GM10248 (cell line): Measurements from ENCODE around the gene ARID3A.

ENCODE experiments used
- CTCF ChIA-PET: fragments of 300-600 bp; sonication (Branson Sonifier 250); formaldehyde crosslinking; extraction: SDS; loops from one replicate; lab custom pipeline; 2021; ENCODE audit warnings: antibody characterized with exemption; lab: Yijun Ruan, JAX
- POLR2A ChIA-PET: fragments of 350-650 bp; sonication (Branson Sonifier 250); formaldehyde crosslinking; extraction: SDS; loops from one replicate; lab custom pipeline; 2020; ENCODE audit warnings: antibody characterized with exemption; lab: Yijun Ruan, JAX
- DNase-seq: peaks from one replicate; pipeline ENCODE4 v3.0.0; 2012; ENCODE audit errors: extremely low spot score
- TF ChIP-seq, protein P1 (sequence below): IDR thresholded peaks from 2 replicates; pipeline ENCODE4 v1.5.1; 2012; ENCODE audit warnings: mild to moderate bottlenecking, low read depth; ENCODE audit errors: extremely low read depth, missing control alignments, control extremely low read depth

The ARID3A gene

DNA sequence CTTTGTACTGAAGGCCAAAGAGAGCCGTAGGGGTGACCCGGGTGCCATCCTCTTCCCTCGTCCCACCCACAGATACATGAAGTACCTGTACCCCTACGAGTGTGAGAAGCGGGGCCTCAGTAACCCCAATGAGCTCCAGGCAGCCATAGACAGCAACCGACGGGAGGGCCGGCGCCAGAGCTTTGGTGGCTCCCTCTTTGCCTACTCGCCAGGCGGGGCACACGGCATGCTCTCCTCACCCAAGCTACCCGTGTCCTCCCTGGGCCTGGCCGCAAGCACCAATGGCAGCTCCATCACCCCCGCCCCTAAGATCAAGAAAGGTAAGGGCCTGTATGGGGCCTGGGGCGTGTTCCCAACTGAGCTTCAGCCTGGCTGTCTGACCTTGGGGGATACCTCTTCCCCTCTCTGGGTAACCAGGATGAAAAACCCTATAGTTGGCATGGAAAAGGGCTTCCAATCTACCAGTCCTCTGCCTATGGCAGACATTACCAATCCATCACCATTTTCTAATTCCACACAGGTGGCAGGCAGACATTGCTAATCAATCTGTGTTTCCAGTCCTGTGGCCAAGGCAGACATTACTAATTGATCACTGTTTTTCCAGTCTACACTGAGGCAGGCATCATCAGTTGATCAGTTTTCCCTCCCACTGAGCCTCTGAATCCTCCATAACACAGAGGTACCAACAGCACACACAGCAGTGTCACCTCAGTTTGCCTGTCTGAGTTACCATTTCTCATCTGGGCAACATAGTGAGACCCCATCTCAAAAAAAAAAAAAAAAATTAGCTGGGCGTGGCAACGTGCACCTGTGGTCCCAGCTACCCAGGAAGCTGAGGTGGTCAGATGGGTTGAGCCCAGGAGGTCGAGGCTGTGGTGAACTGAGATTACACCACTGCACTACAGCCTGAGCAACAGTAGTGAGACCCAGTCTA is 39.2 kb downstream of the ARID3A start:
- CTCF ChIA-PET, result interaction anchor here (0.6 to 1.4 kb wide), 4 partner anchors 10 to 42 kb away, joined by 3 read pairs; no protein-coding TSS in a partner anchor
- POLR2A ChIA-PET, result interaction anchor here (0.6 to 0.8 kb wide), 2 partner anchors 8 to 16 kb away, joined by 4 read pairs; no protein-coding TSS in a partner anchor
- DNase-seq, result no peak
- TF ChIP-seq, protein P1, sequence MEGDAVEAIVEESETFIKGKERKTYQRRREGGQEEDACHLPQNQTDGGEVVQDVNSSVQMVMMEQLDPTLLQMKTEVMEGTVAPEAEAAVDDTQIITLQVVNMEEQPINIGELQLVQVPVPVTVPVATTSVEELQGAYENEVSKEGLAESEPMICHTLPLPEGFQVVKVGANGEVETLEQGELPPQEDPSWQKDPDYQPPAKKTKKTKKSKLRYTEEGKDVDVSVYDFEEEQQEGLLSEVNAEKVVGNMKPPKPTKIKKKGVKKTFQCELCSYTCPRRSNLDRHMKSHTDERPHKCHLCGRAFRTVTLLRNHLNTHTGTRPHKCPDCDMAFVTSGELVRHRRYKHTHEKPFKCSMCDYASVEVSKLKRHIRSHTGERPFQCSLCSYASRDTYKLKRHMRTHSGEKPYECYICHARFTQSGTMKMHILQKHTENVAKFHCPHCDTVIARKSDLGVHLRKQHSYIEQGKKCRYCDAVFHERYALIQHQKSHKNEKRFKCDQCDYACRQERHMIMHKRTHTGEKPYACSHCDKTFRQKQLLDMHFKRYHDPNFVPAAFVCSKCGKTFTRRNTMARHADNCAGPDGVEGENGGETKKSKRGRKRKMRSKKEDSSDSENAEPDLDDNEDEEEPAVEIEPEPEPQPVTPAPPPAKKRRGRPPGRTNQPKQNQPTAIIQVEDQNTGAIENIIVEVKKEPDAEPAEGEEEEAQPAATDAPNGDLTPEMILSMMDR, result no peak

DNA sequence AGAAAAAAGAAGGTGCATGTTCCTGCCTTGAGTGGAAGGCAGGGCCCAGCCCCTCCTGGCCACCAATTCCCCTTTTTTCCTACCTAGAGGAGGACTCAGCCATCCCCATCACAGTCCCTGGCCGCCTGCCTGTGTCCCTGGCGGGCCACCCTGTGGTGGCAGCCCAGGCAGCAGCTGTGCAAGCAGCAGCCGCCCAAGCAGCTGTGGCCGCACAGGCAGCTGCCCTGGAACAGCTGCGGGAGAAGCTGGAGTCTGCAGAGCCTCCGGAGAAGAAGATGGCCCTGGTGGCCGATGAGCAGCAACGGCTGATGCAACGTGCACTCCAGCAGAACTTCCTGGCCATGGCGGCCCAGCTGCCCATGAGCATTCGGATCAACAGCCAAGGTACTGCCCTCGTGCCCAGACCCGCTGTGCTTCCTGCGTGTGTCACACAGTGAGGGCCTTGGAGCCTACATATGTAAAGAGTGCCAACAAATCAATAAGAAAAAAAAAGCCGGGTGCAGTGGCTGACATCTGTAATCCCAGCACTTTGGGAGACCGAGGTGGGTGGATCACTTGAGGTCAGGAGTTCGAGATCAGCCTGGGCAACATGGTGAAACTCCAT is 40.8 kb downstream of the ARID3A start:
- TF ChIP-seq, protein P1, result no peak
- no peak for DNase-seq
- ChIA-PET CTCF (interaction anchor here (0.9 to 1.8 kb wide), 2 partner anchors 15 to 34 kb away, joined by 3 read pairs; no protein-coding TSS in a partner anchor), POLR2A (interaction anchor here (0.7 kb wide), 1 partner anchor 141 kb away, joined by 5 read pairs; no protein-coding TSS in a partner anchor)

DNA sequence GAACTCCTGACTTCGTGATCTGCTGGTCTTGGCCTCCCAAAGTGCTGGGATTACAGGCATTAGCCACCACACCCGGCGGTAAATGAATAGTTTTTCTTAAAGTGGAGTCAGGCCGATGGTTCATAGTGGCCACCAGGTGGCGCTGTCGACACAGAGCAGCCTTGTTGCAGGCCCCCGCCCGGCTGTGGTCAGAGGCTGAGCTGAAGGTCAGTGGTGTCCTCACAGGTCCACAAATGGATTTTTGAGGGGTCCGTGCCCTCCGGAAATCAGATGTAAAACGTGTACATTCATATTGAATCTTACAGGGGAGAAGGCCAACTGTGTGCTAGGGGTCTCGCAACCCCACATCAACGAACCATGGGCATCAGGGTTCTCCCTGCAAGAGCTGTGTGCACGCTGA is 44.9 kb downstream of the ARID3A start:
- POLR2A ChIA-PET, result no interaction called here
- DNase-seq, result no peak
- TF ChIP-seq, protein P1, result peak; percentile 50
- CTCF ChIA-PET, result interaction anchor here (0.8 to 2.3 kb wide), 9 partner anchors 11 to 107 kb away, joined by 3 to 9 read pairs (median 3); partner anchors contain the start of genes RNU6-9 and WDR18

DNA sequence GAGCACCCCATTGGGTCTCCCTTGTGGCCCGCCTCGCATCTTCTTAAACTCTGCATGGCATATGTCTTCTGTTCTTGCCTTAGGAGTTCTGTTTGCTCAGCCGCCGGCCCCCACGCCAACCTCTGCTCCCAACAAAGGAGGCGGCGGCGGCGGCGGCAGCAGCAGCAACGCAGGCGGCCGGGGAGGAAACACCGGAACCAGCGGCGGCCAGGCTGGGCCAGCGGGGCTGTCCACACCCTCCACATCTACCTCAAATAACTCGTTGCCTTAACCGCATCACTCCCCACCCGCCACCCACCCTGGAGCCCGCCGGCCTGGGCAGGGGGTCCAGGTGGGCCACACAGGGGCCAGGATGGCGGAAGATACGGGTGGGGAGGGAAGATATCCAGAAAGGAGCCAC is 46.0 kb downstream of the ARID3A start:
- CTCF ChIA-PET, result interaction anchor here (0.8 to 2.3 kb wide), 8 partner anchors 10 to 108 kb away, joined by 3 to 9 read pairs (median 3); partner anchors contain the start of genes RNU6-9 and WDR18
- TF ChIP-seq, protein P1, result no peak
- DNase-seq, result no peak
- POLR2A ChIA-PET, result no interaction called here

DNA sequence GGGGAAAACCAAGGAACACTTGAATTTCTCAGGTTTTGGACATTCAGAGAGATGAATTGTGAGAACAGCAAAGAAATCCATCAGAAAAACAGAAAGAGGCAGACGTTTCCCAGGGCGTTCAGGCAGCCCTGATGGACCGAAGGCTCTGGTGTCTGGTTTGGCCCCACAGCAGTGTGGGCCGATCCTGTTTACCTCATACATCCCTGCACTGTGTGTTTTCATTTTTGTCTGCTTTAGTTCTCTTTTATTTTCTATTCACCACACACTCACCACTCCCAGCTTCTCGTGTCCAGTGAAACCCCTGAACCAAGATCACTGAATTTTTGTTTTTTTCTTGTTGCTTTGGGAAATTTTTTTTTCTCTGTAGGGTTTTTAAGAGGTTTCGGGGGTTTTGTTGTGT is 46.4 kb downstream of the ARID3A start:
- DNase-seq, result no peak
- ChIA-PET CTCF (interaction anchor here (0.8 to 1.5 kb wide), 3 partner anchors 9 to 18 kb away, joined by 3 to 4 read pairs (median 3); partner anchors contain the start of gene WDR18), POLR2A (no interaction called here)
- TF ChIP-seq, protein P1, result no peak
